ENCODE data around the gene MRPL48.
A peak's percentile ranks its signal among the peaks of the same experiment; 100 is the strongest.
"Not testable (repeated sequence)": the region's sequence is repeated elsewhere in the genome, so short reads cannot be mapped to it uniquely, and the experiment has no call there.

Gene MRPL48

GRCh38 chr11:73779084-73779902, 8.4 kb upstream of the MRPL48 start:
- peak overlapping the region; percentile 77 for H3K4me3 ChIP-seq (ENCODE audit: low read length)
- peak; percentile 98 for DNase-seq (ENCODE audit: low read depth)
- no peak for TF ChIP-seq CTCF (conservative IDR thresholded peaks at IDR 0.05; ENCODE audit: low read length)

GRCh38 chr11:73781303-73781702, 6.4 kb upstream of the MRPL48 start:
- H3K4me3 ChIP-seq (ENCODE audit: low read length), result no peak overlapping the region
- TF ChIP-seq CTCF (conservative IDR thresholded peaks at IDR 0.05; ENCODE audit: low read length), result no peak
- DNase-seq (ENCODE audit: low read depth), result no peak

- no peak overlapping the region for H3K4me3 ChIP-seq (ENCODE audit: low read length)
- no peak for TF ChIP-seq CTCF (conservative IDR thresholded peaks at IDR 0.05; ENCODE audit: low read length)
- DNase-seq (ENCODE audit: low read depth), result no peak
Observed at GRCh38 chr11:73783483-73784020, 4.1 kb upstream of the MRPL48 start.

GRCh38 chr11:73784080-73784634, 3.5 kb upstream of the MRPL48 start:
- peak; percentile 68 for DNase-seq (ENCODE audit: low read depth)
- TF ChIP-seq CTCF (conservative IDR thresholded peaks at IDR 0.05; ENCODE audit: low read length), result no peak
- H3K4me3 ChIP-seq (ENCODE audit: low read length), result no peak overlapping the region

- no peak for TF ChIP-seq CTCF (conservative IDR thresholded peaks at IDR 0.05; ENCODE audit: low read length)
- no peak overlapping the region for H3K4me3 ChIP-seq (ENCODE audit: low read length)
- no peak for DNase-seq (ENCODE audit: low read depth)
Observed at GRCh38 chr11:73784734-73785133, 2.9 kb upstream of the MRPL48 start.

- H3K4me3 ChIP-seq (ENCODE audit: low read length); DNase-seq (ENCODE audit: low read depth): not testable (repeated sequence)
Observed at GRCh38 chr11:73785467-73785866, 2.2 kb upstream of the MRPL48 start.

GRCh38 chr11:73787051-73787642, 527 bp upstream of the MRPL48 start:
- H3K4me3 ChIP-seq (ENCODE audit: low read length), result peak overlapping the region; percentile 93
- no peak for TF ChIP-seq CTCF (conservative IDR thresholded peaks at IDR 0.05; ENCODE audit: low read length)
- DNase-seq (ENCODE audit: low read depth), result no peak

Measured in AG10803 (cell line).